AML-193 (cell line): ENCODE measurements around the gene CLEC12A.
"Not testable (repeated sequence)": the region's sequence is repeated elsewhere in the genome, so short reads cannot be mapped to it uniquely, and the experiment has no call there.

Experiments used
- DNase-seq, 2 experiments: peaks; one replicate each; lab custom pipeline; 2025; lab: John Stamatoyannopoulos, UW

Gene CLEC12A

DNA sequence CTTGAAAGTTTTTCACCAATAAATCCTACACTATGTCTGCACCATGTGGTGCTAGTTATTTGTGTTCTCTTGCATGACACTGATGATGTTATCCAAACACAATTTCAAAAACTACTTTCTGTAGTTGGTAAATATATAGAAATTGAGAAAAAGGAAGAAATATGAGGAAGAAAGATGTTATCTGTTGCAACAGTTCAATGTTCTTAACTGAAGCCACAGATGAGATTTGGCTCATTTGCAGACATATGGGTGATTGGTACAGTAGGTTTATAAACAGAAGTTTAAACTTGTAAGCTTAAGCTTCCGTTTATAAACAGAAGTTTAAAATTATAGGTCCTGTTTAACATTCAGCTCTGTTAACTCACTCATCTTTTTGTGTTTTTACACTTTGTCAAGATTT lies at the start of gene CLEC12A:
Gene CLEC12A, plus strand, starts transcription at position 229 of the 400 bp plus-strand sequence. CDS start 188 bp downstream, outside the sequence.
- DNase-seq = peak; percentile 82 to 87

DNA sequence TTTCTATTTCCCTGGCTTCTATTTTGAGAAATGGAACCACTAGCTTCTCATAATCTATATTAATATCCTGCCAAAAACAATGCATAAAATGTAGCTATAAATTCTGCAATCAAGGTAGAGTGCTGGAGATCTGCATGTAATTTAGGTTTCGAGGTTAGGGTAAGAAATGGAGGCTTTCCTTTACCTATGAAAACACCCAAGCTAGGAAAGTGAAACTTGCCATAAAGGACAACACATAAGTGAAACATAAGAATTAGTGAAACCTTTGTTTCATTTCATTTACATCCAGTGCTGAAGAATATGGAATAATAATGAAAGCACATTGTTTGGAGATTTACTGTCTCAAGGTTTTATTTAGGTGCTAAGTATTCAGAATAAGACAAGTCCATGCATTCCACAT lies 48.8 kb upstream of the CLEC12A start:
- no peak for DNase-seq

DNA sequence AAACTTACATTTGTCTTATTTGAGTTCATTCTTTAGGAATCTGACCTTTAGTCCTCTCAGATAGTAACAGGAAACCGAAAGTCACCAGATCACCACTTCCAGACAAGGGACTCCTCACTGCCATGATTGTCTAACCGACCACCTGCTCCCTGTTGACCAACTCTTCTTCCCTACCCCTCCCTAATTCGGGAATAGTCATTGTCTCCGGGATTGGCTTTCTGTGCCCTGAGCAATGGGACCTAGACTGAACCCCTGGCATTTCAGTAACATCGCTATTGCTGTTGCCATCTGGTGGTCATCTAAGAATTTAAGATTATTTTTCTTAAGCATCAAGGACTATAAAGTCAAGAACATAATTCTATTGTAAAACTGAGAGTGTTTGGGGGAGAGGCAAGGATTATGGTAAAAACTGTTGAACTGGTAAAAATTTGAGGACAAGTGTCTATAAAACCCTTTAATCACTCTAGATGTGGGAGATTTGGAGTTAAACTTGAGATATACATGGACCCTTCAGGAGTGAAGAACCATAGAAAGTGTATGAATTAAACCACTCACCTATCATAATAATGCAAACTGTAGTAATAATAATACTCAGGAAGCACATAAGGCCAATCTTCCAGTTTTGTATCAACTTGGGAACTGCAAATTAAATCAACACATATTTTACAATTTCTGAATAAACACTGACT lies 45.4 kb upstream of the CLEC12A start:
- DNase-seq = peak; percentile 64

DNA sequence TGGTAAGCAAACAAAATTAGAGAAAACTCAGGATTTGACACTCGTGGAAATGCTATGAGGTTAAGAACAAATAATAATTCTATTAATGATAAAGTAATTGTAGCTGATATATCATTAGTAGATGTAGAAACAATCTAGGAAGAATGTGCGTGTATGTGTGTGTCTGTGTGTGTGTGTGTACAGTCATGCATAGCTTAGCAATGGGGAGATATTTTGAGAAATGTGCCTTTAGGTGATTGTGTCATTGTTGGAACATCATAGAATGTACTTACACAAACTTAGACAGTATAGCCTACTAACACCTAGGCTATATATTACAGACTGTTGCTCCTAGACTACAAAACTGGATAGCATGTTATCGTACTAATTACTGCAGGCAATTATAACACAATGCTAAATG lies 44.3 kb upstream of the CLEC12A start:
- DNase-seq = no peak

DNA sequence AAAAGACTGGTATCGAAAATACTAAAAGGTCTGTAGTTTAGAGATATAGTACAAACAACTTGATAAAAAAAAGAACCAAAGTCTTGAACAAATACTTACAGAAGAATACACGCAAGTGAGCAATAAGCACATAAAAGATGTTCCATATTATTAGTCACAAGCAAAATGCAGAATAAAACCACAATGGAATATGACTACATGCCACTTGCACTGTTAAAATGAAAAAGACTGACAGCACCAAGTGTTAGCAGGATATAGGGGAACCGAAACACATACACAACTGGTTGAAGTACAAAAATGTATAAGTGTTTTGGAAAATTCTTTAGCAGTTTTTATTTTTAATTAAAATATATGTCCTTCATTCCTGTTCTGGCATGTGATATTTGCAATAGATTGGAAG lies 42.6 kb upstream of the CLEC12A start:
- no peak for DNase-seq

DNA sequence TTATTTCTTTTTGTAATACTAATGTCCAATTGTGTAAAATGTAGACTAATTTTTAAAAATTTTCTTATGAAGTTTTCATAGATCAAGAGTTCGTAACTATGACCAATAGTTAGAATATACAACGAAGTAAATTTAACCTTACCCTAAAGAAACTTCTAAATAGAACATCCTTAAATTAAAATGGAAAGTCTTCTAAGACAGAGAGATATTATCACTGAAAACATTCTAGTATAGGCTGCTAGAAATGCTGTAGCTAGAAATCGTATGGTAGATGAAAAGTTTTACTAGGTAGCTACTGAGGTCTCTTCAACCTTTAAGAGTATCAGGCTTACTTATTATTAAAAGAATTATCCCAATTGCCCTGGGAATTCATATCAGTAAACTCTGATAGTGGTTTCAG lies 40.0 kb upstream of the CLEC12A start:
- no peak for DNase-seq

DNA sequence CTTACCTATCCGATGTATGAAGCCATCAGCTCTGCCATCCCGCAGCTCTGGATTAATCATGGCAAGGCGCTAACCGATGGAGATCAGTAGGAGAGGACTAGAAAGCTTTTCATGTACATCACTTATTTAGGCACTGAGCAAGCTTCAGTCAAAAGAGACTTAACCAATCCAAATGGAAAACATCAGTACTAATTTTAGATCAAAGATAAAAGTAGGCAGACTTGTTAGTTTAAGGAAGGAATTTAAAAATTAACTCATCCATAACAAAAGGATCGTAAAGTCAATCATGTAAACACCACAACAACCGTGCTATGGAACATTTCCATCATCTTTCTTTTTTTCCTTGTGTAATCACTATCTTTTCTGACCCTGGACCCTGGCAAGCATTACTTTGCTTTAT lies 38.9 kb upstream of the CLEC12A start, which contains the start of gene CLEC2A:
Gene CLEC2A, minus strand, starts transcription at position 101 of the 400 bp plus-strand sequence. Its CDS starts 41 bp downstream, at position 60.
- no peak for DNase-seq

DNA sequence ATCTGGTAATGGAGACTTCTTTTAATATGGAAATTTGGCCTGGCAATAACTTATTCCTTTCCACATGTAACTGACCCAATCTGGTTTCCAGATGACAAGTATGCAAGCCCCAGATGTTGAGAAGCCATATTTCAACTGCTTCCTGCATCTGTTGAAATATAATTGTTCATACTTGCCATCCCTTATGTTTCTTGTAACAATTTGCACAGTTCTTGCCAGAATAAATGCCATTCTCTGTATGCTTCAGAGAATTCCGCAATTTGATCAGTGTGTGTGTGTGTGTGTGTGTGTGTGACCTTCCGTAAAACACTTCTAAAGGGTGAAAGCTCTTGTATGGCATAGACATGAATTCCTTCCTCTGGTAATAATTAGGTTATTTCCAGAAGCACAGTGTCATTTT lies 37.3 kb upstream of the CLEC12A start:
- no peak for DNase-seq

DNA sequence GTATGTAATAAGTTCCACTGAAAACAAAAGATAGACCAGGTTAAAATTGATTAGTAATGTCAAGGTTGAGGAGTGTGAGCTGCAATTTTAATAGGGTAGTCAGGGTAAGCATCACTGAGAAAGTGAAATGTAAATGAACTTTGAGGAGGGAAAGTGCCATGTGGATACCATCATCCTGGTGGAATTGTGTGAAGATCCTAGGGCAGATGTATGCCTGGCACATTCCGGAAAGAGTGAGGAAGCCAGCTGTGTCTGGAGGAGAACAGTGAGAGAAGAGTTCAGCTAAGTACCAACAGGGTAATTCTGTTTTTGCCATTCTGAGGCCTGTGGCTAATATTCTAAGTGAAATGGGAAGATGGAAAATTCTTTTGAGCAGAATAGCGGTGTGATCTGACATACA lies 36.2 kb upstream of the CLEC12A start:
- DNase-seq = no peak

DNA sequence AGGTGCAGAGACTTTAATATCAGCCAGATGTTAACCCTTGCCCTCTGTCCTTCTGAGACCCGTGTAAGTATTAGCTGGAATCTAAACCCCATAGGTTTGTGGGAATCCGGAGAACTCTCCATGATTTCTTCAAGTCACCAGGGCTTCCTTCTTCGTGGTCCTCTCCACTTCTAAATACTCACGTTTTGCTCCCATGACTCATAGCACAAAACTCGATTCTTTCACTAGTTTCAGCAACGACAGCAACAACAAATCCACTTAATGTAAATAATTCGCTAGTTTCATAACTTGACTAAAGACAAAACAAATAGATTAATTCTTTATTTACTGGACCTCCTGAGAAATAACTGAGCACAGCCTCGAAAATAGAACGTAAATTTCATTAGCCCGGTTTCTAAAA lies 34.6 kb upstream of the CLEC12A start:
- no peak for DNase-seq

DNA sequence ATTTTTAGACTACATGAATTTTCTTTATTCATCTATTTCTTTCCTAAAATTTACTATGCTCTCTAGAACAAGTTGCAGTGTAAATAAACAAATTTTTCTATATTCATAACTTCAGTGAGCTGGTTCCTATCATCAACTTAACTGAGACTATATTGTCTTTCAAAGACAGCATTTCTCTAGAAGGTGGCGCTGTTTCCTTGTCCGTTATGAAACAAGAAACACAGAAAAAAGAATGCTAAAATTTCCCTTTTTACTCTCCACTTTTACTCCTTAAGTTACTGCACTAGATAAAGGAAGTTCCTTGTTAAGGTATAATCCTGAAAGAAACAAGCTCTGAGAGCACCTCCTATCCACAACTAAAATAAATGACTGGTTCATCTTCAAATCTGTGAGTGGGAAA lies 30.8 kb upstream of the CLEC12A start:
- DNase-seq = peak; percentile 74 to 79

DNA sequence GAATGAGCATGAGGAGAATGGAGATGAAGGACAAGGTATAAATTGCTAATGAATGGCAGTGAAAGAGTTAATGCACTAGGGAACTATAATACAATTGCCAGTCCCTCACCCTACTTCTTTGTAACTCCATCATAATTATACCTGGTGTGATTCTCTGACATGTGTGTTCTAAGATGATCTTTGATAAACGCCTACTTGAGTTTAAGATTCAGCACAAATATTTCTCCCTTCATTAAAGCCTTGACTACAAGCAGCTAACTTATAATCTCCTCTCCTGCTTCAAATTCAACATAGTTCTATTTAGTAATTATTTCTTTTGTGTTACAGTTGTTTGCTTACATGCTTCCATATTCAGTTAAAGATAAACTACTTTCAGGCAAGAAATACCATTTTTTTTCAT lies 29.4 kb upstream of the CLEC12A start:
- DNase-seq = no peak

DNA sequence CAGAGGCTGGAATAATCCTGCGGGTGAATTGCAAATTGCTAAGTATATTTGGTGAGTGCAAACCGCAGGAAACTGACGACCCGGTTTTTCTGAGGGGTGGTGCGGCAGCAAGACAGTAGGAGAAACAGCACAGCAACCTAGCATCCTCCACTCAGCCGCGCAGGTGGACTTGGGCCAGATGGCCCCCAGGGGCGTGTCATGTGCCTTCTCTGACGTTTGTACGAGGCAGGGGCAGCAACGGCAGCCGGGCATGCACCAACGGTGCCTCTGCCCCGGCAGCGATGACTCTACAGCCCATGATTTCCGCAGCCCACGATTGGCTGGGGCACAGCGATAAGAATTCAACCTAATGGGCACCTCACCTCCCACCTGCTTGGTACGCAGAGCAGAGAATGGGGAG lies 28.0 kb upstream of the CLEC12A start:
- no peak for DNase-seq

DNA sequence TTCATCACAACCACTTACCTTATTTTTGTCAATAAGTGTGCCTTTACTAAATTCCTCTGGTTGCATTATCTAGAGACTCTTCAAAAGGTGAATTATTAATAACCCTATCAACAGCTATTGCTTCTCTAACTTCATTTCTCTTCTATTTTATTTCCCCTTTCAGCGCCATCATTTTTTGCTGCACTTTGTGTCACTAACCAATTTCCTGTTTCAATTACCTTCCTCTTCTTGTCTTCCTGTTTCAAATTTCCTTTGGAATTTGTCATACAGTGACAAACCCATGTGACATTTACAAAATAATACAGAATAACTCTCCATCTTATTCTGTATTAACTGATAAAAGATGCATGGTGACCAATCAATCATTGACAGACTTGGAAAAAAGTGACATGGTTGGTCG lies 26.8 kb upstream of the CLEC12A start:
- DNase-seq = peak; percentile 76 to 79

DNA sequence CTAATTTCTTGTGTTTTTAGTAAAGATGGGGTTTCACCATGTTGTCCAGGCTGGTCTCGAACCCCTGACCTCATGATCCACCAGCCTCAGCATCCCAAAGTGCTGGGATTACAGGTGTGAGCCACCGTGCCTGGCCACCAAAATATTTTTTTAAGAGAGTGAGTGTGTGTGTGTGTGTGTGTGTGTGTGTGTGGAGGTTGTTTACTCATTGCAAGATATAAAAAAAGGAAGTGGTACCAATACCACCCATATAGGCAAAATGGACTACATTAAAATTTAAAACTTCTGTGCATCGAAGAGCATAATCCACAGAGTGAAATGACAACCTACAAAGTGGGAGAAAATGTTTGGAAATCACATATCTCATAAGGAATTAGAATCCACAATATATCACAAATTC lies 23.5 kb upstream of the CLEC12A start:
- no peak for DNase-seq

DNA sequence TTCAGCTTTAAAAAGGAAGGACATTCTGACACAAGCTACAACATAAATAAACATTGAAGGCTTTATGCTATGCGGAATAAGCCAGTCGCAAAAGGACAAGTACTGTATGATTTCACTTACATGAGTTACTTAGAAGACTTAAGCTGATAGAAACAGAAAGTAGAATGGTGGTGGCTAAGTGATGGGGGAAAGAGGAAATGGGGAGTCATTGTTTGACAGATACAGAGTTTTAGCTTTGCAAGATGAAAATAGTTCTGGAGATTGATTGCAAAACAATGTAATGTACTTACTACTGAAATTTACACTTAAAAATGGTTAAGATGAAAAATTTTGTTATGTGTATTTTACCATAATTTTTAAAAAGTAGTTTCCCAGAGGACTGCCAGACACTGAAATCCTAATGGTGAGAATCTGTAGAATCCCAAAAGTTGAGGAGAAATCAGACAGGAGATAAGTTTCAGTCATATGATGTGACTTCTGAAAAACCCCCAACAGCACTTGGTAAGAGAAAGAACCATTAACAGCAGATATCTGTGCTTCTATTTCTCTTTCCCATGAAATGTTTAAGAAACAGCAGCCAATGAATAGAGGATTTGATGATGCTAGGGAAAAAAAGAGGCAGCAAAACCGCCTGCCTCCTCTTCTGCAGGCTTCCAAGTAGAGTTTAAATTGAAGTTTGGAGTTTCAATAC lies 22.5 kb upstream of the CLEC12A start:
- peak; percentile 38 to 43 for DNase-seq

DNA sequence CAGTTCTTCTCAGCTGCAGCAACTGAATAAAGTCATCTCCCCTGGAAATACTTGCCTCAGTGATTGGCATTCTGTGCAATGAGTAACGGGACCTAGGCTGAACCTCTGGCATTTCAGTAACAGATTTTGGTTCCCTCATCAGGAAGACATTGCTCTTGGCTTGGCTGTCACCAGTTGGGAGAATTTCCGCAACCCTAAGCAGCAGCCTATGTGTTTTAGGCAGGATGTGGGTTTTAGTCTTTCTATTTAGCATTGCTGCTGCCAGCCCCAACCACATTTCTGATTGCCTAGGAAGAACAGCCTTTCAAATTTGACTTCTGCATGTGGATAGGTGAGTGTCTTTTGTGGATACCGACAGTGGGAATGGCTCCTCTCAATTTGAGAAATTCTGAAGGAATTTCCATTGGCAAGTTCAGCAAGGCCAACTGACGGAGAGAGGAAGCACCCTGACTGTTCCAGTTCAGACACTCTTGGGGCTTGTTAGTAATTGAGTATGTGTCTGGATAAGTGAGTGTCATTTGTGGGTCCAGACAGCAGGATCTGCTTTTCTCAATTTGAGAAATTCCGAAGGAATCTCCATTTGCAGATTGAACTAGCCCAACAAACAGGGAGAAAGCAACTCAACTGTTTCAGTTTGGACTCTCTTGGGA lies 20.1 kb upstream of the CLEC12A start:
- DNase-seq = peak; percentile 85 to 87

DNA sequence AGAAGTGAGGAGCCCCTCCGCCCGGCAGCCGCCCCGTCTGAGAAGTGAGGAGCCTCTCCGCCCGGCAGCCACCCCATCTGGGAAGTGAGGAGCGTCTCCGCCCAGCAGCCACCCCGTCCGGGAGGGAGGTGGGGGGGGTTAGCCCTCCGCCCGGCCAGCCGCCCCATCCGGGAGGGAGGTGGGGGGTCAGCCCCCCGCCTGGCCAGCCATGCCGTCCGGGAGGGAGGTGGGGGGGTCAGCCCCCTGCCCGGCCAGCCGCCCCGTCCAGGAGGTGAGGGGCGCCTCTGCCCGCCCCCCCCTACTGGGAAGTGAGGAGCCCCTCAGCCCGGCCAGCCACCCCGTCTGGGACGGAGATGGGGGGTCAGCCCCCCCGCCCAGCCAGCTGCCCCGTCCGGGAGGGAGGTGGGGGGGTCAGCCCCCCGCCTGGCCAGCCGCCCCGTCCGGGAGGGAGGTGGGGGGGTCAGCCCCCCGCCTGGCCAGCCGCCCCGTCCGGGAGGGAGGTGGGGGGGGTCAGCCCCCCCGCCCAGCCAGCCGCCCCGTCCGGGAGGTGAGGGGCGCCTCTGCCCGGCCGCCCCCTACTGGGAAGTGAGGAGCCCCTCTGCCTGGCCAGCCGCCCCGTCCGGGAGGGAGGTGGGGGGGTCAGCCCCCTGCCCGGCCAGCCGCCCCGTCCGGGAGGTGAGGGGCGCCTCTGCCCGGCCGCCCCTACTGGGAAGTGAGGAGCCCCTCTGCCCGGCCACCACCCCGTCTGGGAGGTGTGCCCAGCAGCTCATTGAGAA lies 18.1 kb upstream of the CLEC12A start:
- not testable (repeated sequence) for DNase-seq

DNA sequence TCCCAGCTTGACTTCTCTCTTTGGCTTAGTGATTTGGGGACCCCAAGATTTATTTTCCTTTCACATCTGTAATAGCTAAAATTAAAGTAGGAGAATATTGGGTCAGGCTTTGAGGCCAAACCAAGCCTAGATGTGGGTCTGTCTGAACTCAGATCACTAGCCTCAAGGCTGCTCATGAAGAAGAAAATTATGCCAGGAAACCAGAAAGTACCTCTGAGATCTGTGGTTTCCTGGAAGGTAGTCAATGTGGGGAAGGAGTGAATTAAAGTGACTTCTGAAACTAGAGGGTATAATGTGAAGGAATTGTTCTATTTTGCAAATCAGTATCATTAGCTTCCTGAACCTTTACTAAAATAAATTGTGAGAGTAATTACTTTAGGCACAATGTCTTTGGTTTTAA lies 13.4 kb upstream of the CLEC12A start:
- no peak for DNase-seq

DNA sequence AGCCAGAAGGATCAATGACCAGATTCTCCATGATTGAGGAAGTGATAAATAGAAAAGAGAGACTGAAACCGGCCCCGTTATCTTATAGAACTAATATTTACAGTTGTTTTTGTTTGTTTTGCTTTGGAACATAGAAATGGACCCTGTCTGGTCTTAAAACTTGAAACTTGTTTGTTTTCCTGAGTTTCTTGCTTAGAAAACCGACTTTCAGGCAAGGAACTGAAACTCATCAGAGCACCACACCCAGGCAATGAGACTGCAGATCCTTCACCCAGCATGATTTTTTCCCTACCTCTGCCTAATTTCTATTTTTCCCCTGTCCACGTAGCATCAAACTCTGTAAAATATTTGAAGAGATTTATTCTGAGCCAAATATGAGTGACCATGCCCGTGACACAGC lies 10.6 kb upstream of the CLEC12A start:
- DNase-seq = no peak

DNA sequence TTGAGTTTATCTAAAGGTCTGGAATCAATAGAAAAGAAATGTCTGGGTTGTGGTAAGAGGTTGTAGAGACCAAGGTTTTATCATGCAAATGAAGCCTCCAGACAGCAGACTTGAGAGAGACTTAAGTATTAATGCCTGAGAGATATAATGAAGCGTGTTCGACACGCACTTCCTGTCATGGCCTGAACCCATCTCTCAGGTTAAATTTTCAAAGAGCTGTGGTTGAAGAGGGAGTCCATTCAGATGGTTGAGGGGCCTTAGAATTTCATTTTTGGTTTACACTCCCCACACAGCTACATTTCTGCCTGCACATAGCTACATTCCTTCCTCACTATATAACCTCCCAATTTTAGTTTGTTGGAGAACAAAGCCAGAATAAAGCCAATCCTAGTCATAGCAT lies 10.1 kb upstream of the CLEC12A start:
- no peak for DNase-seq

DNA sequence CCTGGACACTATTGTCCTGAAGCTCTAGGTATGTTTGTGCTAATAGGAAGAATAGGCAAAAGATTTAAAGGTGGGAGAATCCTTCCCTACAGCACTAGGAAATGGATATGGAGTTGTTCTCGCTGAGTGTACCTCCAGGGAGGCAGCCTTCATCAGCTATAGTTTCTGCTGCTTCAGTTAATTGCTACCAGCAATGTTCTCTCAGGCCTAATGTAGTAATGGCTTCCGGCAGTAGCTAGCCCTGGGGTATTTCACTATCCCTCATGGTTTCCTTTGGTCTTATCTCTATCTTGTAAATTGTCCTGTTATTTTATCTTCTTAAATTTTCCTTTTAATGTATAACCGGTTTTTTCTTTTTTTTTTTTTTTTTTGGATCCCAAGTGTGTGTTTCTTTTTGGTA lies 9.3 kb upstream of the CLEC12A start:
- no peak for DNase-seq
